NCI-H1930 (cell line): Measurements from ENCODE around the gene TFAP2E.
"Not testable (repeated sequence)": the region's sequence is repeated elsewhere in the genome, so short reads cannot be mapped to it uniquely, and the experiment has no call there.

Experiments
- DNase-seq, 2 experiments: peaks; one replicate each; lab custom pipeline; 2025; lab: John Stamatoyannopoulos, UW

The TFAP2E gene

GRCh38 chr1:35574125-35574654 is 1.1 kb downstream of the TFAP2E start:
- DNase-seq: no peak

DNA sequence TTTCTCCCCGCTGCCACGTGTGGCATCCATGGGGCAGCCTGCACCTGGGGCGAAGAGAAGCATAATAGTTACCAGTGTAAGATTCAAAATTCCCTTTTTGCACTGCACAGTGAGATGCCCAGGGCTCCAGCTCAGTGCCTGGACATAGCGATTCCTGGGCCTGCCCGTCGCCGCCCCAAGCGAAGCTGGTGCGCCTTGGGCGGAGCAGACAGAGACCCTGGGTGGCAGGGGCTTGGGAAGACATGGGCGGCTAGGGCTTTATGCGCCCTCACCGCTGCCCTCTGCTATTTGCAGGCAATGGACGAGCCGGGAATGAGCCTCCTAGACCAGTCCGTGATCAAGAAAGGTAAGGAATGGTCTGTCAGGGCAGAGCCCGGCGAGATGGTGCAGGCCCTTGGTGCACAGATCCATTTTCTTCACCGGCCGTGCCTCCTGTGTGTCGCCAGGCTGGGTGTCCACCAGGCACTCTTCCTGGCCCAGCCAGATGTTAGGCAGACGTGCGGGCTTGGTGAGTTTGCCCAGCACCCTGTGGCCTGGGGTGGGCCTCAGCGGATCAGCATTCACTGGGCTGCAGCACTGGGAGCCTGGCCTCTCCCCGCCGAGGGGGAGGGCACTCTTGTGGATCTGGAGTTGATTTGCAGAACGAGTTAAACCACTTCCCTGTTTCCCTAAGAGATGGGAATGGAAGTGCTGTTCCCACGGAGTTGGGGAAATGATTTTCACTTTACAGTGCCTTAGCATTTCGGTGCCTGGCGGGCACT is 1.7 kb downstream of the TFAP2E start:
- DNase-seq: no peak

- no peak for DNase-seq
Observed at GRCh38 chr1:35575416-35575958, 2.4 kb downstream of the TFAP2E start.

DNA sequence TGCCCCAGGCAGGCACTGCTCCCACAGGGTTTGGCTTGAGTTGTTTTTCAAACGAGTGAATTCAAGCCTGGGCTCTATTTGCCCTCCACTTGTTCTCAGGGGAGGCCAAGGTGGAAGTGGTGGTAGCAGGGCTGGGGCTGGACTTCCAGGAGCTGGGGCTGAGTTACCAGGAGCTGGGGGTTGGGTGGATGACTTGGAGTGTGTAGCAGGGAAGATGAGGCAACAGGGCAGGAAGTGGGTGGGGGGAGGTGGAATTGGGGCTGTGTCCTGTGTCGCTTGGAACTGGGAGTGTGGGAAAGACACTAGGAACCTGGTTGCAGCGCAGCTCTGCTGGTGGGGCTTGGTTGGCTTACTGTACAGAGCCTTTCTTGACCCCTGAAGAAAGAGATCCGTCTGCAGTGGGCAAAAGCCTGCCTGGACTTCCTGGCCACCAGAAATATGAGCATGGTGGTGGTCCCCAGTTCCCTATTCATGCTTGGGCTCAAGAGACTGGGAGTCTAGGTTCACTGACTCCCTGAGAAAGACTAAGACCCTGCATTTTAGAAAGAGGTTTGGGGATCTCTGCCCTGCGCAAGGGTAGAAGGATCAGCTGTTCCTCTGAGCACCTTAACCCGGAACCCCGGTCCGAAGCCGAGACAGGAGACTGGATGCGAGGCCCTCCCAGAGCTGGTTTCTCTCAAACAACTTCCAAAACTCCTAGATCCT is 3.1 kb downstream of the TFAP2E start:
- no peak for DNase-seq

- not testable (repeated sequence) for DNase-seq
Observed at GRCh38 chr1:35576766-35577070, 3.6 kb downstream of the TFAP2E start.

GRCh38 chr1:35577071-35577998 is 4.2 kb downstream of the TFAP2E start:
- DNase-seq: no peak

DNA sequence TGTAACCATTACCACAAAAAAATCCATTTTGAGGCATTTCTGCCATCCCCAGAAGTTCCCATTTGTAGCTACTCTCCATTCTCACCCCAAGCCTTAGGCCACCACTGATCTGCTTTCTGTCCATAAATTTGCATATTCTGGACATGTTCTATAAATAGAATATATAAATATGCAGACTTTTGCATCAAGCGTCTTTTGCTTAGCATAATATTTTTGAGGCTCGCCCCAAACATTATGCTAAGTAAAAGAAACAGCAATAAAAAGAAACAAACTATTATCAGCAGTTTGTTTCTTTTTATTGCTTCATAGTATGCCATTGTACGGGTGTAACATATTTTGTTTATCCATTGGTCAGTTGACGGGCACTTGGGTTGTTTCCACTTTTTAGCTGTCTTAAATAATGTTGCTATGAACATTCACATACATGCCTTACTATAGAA is 7.9 kb downstream of the TFAP2E start:
- no peak for DNase-seq

- DNase-seq: not testable (repeated sequence)
Observed at GRCh38 chr1:35581621-35582020, 8.5 kb downstream of the TFAP2E start.

DNA sequence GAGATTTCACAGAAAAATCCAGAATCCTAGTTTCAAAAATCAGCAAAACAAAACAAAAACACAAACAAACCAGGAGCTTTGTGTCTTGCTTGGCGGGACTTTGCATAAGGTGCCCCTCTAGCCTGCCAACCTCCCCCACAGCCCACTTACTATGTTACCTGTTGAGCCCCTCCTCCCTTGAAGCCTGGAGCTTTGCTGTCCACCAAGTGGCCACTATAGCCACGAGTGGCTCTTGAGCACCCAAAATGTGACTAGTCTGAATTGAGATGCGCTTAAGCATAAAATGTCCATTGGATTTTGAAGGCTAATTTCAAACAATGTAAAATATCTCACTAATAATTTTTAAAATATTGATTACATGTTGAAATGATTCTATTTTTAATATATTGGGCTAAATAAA is 12.2 kb downstream of the TFAP2E start:
- DNase-seq: no peak

DNA sequence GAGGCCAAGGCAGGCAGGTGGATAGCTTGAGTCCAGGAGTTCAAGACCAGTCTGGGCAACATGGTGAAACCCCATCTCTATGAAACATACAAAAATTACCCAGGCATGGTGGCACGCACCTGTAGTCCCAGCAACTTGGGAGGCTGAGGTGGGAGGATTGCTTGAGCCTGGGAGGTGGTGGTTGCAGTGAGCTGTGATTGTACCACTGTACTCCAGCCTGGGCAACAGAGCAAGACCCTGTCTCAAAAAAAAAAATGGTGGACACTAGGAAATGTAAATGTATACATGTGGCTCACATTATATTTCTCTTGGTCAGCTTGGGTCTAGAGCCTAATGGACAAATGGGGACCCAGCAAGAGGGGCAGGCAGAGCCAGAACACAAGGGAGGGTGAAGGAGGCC is 12.7 kb downstream of the TFAP2E start:
- not testable (repeated sequence) for DNase-seq

DNA sequence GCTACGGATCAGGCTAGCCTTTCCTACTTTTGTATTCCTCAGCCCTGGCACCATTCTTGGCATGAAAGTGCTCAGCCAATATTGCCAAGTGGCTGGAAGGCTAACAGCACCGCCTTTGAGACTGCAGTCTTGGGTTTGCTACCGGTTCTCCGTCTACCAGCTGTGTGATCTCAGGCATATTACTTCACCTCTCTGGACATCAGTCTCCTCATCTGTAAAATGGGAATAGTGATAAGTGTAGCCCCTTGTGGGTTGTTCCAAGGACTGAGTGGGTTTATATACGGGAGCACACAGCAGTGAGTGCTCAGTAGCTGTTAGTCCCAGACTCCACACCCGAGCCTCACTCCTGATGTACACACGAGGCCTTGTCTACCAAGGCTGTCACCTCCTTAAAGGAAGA is 13.7 kb downstream of the TFAP2E start:
- DNase-seq: no peak

GRCh38 chr1:35587736-35588135 is 14.6 kb downstream of the TFAP2E start:
- no peak for DNase-seq

DNA sequence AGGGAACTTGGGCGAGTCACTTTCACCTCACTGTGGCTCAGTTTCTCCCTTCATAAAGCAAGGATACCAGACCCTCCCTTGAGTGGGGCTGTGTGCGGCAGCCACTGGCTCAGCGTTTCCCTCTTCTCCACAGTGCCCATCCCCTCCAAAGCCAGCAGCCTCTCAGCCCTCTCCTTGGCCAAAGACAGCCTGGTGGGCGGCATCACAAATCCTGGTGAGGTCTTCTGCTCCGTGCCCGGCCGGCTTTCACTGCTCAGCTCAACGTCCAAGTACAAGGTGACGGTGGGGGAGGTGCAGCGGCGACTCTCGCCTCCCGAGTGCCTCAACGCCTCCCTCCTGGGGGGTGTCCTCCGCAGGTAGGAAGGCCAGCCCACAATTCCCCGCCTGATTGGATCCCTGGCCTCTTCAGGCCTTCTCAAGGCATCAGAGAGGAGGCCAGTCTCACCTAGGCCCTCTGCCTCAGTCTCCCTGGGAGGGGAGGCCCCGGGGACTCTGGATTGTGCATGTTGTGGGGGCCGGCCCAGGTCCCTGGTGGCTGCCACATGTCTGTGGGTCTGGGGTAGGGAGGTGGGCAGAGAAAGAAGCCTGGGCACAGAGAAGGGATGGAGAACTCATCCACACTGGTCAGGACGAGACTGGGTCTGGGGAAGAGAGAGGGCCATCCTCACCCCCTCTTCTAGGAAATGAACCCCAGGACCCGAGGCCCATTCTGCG is 15.2 kb downstream of the TFAP2E start:
- no peak for DNase-seq

GRCh38 chr1:35589516-35590427 is 16.7 kb downstream of the TFAP2E start:
- DNase-seq: no peak

DNA sequence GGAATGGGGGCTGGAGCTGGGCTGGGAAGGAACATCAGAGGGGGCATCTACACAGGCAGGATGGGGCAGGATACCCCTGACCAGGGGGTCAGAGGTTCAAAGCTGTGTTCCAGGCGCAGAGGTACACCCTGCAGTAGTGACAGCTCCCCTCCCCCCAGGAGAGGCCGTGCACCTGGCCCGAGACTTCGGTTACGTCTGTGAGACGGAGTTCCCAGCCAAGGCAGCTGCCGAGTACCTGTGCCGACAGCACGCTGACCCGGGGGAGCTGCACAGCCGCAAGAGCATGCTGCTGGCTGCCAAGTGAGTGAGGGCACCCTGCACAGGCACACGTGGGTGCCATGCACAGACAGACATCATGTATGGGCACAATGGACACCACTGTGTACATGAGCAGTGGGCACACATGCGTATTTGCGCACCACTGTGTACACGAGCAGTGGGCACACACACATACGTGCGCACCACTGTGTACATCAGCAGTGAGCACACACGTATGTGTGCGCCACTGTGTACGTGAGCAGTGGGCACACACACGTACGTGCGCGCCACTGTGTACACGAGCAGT is 17.4 kb downstream of the TFAP2E start:
- no peak for DNase-seq

DNA sequence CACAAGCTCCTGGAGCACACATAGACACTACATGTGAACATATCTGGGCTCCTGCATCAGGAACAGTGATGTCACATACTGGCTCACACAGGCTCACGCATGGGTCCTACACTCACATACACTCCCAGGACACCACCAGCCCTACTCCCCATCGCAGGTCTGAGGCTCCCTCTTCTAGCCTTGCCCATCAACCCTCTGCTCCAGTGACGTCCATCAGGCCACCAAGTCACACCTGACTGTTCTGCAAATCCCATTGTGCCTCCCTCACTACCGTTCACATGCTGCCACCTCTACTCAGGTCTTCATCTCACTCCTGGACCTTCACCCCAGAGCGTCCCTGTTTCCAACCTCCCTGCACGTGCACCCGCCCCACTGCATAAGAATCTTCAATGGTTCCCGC is 18.1 kb downstream of the TFAP2E start:
- no peak for DNase-seq

DNA sequence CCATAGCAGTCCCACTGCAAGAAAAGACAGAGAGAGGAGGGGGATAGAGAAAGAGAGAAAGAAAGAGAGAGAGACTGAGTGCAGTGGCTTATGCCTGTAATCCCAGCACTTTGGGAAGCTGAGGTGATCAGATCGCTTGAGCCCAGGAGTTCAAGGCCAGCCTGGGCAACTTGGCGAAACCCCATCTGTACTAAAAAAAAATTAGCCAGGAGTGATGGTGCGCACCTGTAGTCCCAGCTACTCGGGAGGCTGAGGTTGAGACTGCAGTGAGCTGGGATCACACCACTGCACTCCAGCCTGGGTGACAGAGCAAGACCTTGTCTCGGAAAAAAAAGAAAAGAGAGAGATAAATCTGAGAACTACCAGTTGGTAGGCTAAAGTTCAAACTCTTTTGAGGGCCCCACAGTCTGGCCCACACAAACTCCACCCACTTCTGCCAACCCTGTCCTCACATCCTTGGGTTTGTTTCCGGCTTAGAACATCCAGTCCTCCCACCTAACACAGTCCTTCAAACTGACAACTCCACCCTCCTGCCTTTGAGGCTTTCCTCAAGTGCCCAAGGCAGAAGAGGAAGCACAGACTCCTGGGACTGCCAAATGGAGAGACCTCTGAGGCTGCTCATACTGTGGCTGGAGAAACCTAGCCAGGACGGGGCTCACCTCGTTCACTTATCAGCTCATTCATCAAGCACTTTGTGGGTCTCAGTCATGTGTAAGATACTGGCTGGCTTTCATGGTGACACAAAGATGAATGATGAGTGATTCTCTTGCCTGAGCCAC is 20.1 kb downstream of the TFAP2E start:
- DNase-seq: no peak

DNA sequence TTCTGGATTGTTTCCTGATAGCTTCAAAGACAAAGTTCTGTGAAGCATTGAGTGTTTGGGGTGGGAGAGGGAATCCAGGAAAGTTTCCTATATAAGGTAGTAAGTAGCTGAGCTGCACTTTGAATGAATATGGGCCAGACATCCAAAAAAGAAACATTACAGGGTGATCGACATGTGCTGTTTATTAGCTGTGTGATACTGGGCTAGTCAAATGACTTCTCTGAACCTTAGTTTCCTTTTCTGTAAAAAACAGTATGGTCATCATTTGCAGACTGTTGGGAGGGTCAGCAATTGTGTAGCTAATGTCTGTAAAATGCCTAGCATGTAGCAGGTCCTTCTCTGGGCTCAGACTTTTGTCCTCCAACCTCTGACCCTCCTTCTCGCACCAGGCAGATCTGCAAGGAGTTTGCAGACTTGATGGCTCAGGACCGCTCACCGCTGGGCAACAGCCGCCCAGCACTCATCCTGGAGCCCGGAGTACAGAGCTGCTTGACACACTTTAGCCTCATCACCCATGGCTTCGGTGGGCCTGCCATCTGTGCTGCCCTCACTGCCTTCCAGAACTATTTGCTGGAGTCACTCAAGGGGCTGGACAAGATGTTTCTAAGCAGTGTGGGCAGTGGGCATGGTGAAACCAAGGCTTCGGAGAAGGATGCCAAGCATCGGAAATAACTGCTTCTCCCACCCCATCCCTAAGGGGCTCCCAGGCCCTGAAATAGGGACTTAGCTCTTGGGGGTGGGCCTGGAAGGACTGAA is 21.1 kb downstream of the TFAP2E start:
- no peak for DNase-seq
